CD4-positive, alpha-beta memory T cell (primary cell): ENCODE data around the gene ZNF165. TPM values are rescaled to one million over a fixed set of nuclear protein-coding genes. Genes with fewer than 3 reads are reported as not detected.

ENCODE experiments used
- CTCF ChIA-PET: fragments of 350-600 bp; sonication (Branson Sonifier 250); formaldehyde crosslinking; loops from one replicate; lab custom pipeline; 2021; ENCODE audit warnings: inconsistent platforms; ENCODE audit not compliant: partially characterized antibody; lab: Charles Lee
- POLR2A ChIA-PET: fragments of 350-600 bp; sonication (Branson Sonifier 250); formaldehyde crosslinking; loops from one replicate; lab custom pipeline; 2021; ENCODE audit not compliant: partially characterized antibody; lab: Charles Lee
- DNase-seq, 5 donors: peaks; one replicate each; pipeline versions ENCODE4 v3.0.0 to v3.0.0-alpha.2; 2020 to 2022; ENCODE audit warnings: mixed read lengths in 1 of 5
- H3K27ac ChIP-seq: one replicate; pipeline ENCODE4 v1.7.0; 2013; ENCODE audit warnings: low read depth, low read length
- H3K27me3 ChIP-seq: 2 replicates; pipeline ENCODE4 v1.7.0; 2013; ENCODE audit warnings: mild to moderate bottlenecking, low read length, moderate library complexity; ENCODE audit not compliant: insufficient read depth
- H3K36me3 ChIP-seq: 2 replicates; pipeline ENCODE4 v1.7.0; 2013; ENCODE audit warnings: mild to moderate bottlenecking, low read length, moderate library complexity; ENCODE audit not compliant: insufficient read depth
- H3K4me1 ChIP-seq: 2 replicates; pipeline ENCODE4 v1.7.0; 2013; ENCODE audit warnings: mild to moderate bottlenecking, low read length, moderate library complexity; ENCODE audit not compliant: insufficient read depth
- H3K4me3 ChIP-seq, 2 donors: one replicate each; pipeline ENCODE4 v1.7.0; 2013; ENCODE audit warnings: low read length in 2 of 2, mild to moderate bottlenecking in 1 of 2
- H3K9me3 ChIP-seq, 2 donors: one replicate each; pipeline ENCODE4 v1.7.0; 2013; ENCODE audit warnings: low read length in 2 of 2, control low read depth in 1 of 2; ENCODE audit not compliant: control insufficient read depth in 1 of 2
- H3K27ac Mint-ChIP-seq, 7 donors: one replicate each; pipeline ENCODE4 v1.8.0; 2020 to 2021; ENCODE audit warnings: mixed read lengths in 7 of 7, mild to moderate bottlenecking in 6 of 7, inconsistent platforms in 3 of 7, moderate library complexity in 3 of 7
- H3K27me3 Mint-ChIP-seq, 2 donors: one replicate each; pipeline ENCODE4 v1.8.0; 2020 to 2021; ENCODE audit warnings: mixed read lengths in 2 of 2
- H3K36me3 Mint-ChIP-seq, 2 donors: one replicate each; pipeline ENCODE4 v1.8.0; 2020 to 2021; ENCODE audit warnings: mixed read lengths in 2 of 2, inconsistent platforms in 1 of 2, mild to moderate bottlenecking in 1 of 2
- H3K4me1 Mint-ChIP-seq, 4 donors: one replicate each; pipeline ENCODE4 v1.8.0; 2020 to 2021; ENCODE audit warnings: mixed read lengths in 4 of 4, mild to moderate bottlenecking in 1 of 4
- H3K4me3 Mint-ChIP-seq, 8 donors: one replicate each; pipeline ENCODE4 v1.8.0; 2020 to 2021; ENCODE audit warnings: mixed read lengths in 8 of 8, mild to moderate bottlenecking in 7 of 8, moderate library complexity in 6 of 8, inconsistent platforms in 3 of 8
- H3K9me3 Mint-ChIP-seq, 8 donors: one replicate each; pipeline ENCODE4 v1.8.0; 2020 to 2021; ENCODE audit warnings: mixed read lengths in 8 of 8, mild to moderate bottlenecking in 5 of 8, inconsistent platforms in 3 of 8, moderate library complexity in 1 of 8
- intact Hi-C: fragments of 100-400 bp; cut with micrococcal nuclease; formaldehyde crosslinking; loops from one replicate; pipeline ENCODE4 v1.15.1; 2023
- polyA plus RNA-seq, 2 donors: library from polyadenylated mRNA; unstranded; fragments of 300-500 nt; fragmentation: Illumina TruSeq; gene quantifications; one replicate each; pipeline ENCODE4 v1.2.3, GENCODE V29; 2021
- total RNA-seq, 2 experiments: library from RNA; stranded (reverse); gene quantifications; one replicate each; pipeline ENCODE4 v1.2.3, GENCODE V29; 2021

The ZNF165 gene
- total and polyA plus RNA-seq, 4 experiments from 2014 or later = 0.75 to 1.4 (median 0.87) TPM

DNA sequence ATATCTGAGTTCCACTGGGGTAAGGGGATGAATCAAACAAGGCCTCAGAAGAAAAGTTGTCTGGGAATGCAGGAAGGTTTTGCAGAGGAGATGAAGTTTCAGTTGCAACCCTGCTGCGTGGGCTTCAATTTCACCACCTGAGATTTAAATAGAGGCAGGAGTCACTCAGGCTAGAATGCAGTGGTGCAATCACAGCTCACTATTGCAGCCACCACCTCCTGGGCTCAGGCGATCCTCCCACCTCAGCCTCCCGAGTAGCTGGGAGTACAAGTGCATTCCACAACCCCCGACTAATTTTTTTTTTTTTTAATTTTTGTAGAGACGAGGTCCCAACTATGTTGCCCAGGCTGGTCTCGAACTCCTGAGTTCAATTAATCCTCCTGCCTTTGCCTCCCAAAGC is 1.5 kb upstream of the ZNF165 start:
- peaks cover 0 to 4% (median 0%) of the 10 kb centered on the region in 8 donors for H3K9me3 Mint-ChIP-seq
- H3K27ac Mint-ChIP-seq = peak overlapping the region in 5 of 7 donors; percentile 53 to 100 (median 64)
- Histone ChIP-seq H3K27me3 (no peaks in the 10 kb centered on the region), H3K9me3 (no peaks in the 10 kb centered on the region), H3K4me3 (no peak overlapping the region), H3K36me3 (no peaks in the 10 kb centered on the region), H3K27ac (no peak overlapping the region), H3K4me1 (peaks cover 12% of the 10 kb centered on the region)
- H3K4me3 Mint-ChIP-seq = peak overlapping the region in 5 of 8 donors; percentile 5 to 58 (median 24)
- H3K4me1 Mint-ChIP-seq = peaks cover 9 to 22% (median 14%) of the 10 kb centered on the region in 4 donors
- intact Hi-C loops = no loop called here
- H3K27me3 Mint-ChIP-seq = peaks cover 0 to under 1% of the 10 kb centered on the region in 2 donors
- H3K36me3 Mint-ChIP-seq = peaks cover 0 to 11% of the 10 kb centered on the region in 2 donors
- CTCF ChIA-PET = interaction anchor here (1.7 kb wide), 1 partner anchor 277 kb away, joined by 3 read pairs; no protein-coding TSS in a partner anchor
- POLR2A ChIA-PET = interaction anchor here (1.5 to 2.5 kb wide), 2 partner anchors 26 to 188 kb away, joined by 3 to 18 read pairs; partner anchors contain the start of gene ZSCAN26
- no peak for DNase-seq

DNA sequence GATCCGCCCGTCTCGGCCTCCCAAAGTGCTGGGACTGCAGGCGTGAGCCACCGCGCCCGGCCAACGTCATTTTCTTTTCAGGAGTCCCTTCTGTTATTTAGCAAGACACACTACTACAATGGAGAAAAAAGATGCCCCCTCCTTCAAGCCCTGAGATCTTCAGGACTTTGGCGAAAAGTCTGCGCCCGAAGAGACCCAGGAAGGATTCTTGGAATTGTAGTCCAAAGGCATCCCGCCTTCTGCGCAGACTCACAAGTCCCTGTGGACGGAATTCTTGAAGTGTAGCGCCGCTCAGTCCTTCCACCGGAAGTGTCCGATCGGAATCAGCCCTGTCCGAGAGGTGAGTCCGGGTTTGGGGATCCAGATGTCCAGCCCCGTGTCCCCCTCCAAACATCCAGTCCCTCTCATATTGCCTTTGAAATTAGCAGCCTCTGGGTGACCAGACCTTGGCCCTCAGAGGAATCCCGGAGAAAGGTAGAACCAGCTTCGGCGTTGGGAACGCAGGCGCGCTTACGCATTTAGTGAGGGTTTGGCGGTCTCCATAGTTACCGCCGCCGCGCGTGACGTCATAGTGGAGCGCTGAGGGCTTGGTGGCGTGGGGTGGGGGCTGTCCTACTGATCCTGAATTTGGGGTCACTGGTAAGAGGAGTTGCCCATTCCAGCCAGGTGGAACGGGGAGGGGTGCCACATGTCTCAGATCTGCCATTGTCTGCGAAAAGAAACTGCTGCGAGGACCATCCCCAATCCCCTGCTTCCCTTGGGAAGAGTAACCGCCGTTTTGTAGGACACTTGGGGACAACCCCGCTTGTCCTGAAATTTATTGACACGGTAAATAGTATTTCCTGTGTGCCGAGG is 490 bp downstream of the ZNF165 start:
- peak overlapping the region; percentile 90 to 99 (median 98) for H3K4me3 Mint-ChIP-seq
- H3K9me3 Mint-ChIP-seq = peaks cover 0 to 4% (median 0%) of the 10 kb centered on the region in 8 donors
- H3K27ac ChIP-seq = peak overlapping the region; percentile 92
- DNase-seq = peak; percentile 92 to 94 (median 93)
- peaks cover 9 to 22% (median 14%) of the 10 kb centered on the region in 4 donors for H3K4me1 Mint-ChIP-seq
- no peaks in the 10 kb centered on the region for H3K27me3 ChIP-seq
- H3K36me3 ChIP-seq = no peaks in the 10 kb centered on the region
- ChIA-PET POLR2A (interaction anchor here (0.6 to 2.5 kb wide), 9 partner anchors 24 to 601 kb away, joined by 3 to 18 read pairs (median 4); partner anchors contain the start of genes ZKSCAN8, ZSCAN16 and ZSCAN26), CTCF (interaction anchor here (1.3 kb wide), 1 partner anchor 24 kb away, joined by 3 read pairs; no protein-coding TSS in a partner anchor)
- H3K9me3 ChIP-seq = no peaks in the 10 kb centered on the region
- peak overlapping the region; percentile 97 to 100 (median 99) for H3K27ac Mint-ChIP-seq
- intact Hi-C loops = loop anchor here (1.0 to 5.0 kb wide), 10 partner anchors 23 to 861 kb away; partner anchors contain the start of genes ZKSCAN8, ZNF184, ZNF391 and ZSCAN26
- peaks cover 6 to 17% of the 10 kb centered on the region in 2 donors for H3K36me3 Mint-ChIP-seq
- H3K4me1 ChIP-seq = peaks cover 12% of the 10 kb centered on the region
- peak overlapping the region; percentile 90 to 94 for H3K4me3 ChIP-seq
- no peaks in the 10 kb centered on the region for H3K27me3 Mint-ChIP-seq

DNA sequence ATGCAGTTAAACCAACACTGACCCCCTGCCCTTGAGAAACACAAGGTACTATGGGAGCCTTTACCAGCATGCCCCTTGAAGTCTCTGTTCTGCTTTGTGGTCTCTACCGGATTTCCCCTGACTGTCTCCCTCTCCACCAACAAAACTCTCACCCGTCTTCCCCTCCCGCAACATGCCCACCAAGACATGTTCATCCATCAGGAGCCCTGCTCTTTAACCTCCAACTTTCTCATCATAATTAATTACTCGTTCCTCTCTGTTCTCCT is 1.1 kb downstream of the ZNF165 start:
- CTCF ChIA-PET = interaction anchor here (1.2 to 1.3 kb wide), 2 partner anchors 23 to 275 kb away, joined by 3 read pairs; no protein-coding TSS in a partner anchor
- Histone ChIP-seq H3K27ac (peak overlapping the region; percentile 92), H3K27me3 (no peaks in the 10 kb centered on the region), H3K4me3 (peak overlapping the region; percentile 90 to 94), H3K9me3 (no peaks in the 10 kb centered on the region), H3K36me3 (no peaks in the 10 kb centered on the region), H3K4me1 (peaks cover 12% of the 10 kb centered on the region)
- Mint-ChIP-seq H3K27me3 (no peaks in the 10 kb centered on the region), H3K4me1 (peaks cover 9 to 22% (median 14%) of the 10 kb centered on the region in 4 donors), H3K36me3 (peaks cover 10 to 21% of the 10 kb centered on the region in 2 donors), H3K27ac (peak overlapping the region; percentile 97 to 100 (median 99)), H3K9me3 (peaks cover 0 to 4% (median 0%) of the 10 kb centered on the region in 8 donors), H3K4me3 (peak overlapping the region; percentile 90 to 99 (median 98))
- DNase-seq = peak in 3 of 5 donors; percentile 55 to 77 (median 68)
- intact Hi-C loops = loop anchor here (1.0 to 5.0 kb wide), 5 partner anchors 254 to 861 kb away; partner anchors contain the start of genes ZNF184 and ZNF391
- POLR2A ChIA-PET = interaction anchor here (0.6 to 2.5 kb wide), 7 partner anchors 23 to 602 kb away, joined by 3 to 18 read pairs (median 4); partner anchors contain the start of genes ZKSCAN8, ZSCAN16 and ZSCAN26

DNA sequence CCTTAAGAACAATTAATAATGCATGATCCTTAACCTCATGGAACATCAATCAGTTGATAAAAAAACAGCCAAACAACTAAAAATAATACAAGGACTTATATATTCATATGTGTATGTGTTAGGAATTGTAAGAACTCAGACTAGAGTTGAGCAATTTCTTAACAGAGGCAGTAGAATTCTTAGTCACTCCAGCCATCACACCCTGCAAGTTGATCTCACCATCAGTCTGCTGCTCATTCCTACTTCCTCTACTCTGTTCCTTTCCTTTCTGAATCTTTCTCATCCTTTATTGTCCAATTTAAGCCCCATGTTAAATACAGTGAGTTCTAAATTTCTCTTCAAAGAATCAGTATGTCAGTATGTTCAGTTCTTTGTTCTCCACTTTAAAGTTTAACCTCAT is 2.6 kb downstream of the ZNF165 start:
- H3K4me1 ChIP-seq = peaks cover 12% of the 10 kb centered on the region
- peaks cover 20 to 29% of the 10 kb centered on the region in 2 donors for H3K36me3 Mint-ChIP-seq
- H3K27ac ChIP-seq = no peak overlapping the region
- peak overlapping the region; percentile 18 to 100 (median 65) for H3K27ac Mint-ChIP-seq
- no peaks in the 10 kb centered on the region for H3K36me3 ChIP-seq
- H3K4me3 ChIP-seq = no peak overlapping the region
- H3K4me3 Mint-ChIP-seq = peak overlapping the region in 1 of 8 donors; percentile 32
- H3K9me3 Mint-ChIP-seq = peaks cover 0 to 12% (median 5%) of the 10 kb centered on the region in 8 donors
- H3K9me3 ChIP-seq = no peaks in the 10 kb centered on the region
- CTCF ChIA-PET = no interaction called here
- DNase-seq = no peak
- POLR2A ChIA-PET = no interaction called here
- H3K4me1 Mint-ChIP-seq = peaks cover 9 to 22% (median 14%) of the 10 kb centered on the region in 4 donors
- no peaks in the 10 kb centered on the region for H3K27me3 Mint-ChIP-seq
- no peaks in the 10 kb centered on the region for H3K27me3 ChIP-seq
- intact Hi-C loops = loop anchor here (5.0 kb wide), 3 partner anchors 611 to 859 kb away; partner anchors contain the start of genes ZNF184 and ZNF391

DNA sequence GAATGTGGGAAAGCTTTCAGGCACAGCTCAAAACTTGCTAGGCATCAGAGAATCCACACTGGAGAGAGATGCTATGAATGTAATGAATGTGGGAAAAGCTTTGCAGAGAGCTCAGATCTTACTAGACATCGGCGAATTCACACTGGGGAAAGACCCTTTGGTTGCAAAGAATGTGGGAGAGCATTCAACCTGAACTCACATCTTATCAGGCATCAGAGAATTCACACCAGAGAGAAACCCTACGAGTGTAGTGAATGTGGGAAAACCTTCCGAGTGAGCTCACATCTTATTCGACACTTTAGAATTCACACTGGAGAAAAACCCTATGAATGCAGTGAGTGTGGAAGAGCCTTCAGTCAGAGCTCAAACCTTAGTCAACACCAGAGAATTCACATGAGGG is 8.7 kb downstream of the ZNF165 start:
- Mint-ChIP-seq H3K9me3 (peaks cover 2 to 43% (median 33%) of the 10 kb centered on the region in 8 donors), H3K4me3 (no peak overlapping the region), H3K36me3 (peaks cover 45 to 48% of the 10 kb centered on the region in 2 donors), H3K27ac (no peak overlapping the region), H3K27me3 (peaks cover 2 to 10% of the 10 kb centered on the region in 2 donors), H3K4me1 (peaks cover 0 to 1% (median 0%) of the 10 kb centered on the region in 4 donors)
- no peak for DNase-seq
- Histone ChIP-seq H3K9me3 (peaks cover 3 to 17% of the 10 kb centered on the region in 2 donors), H3K27ac (no peak overlapping the region), H3K36me3 (no peaks in the 10 kb centered on the region), H3K27me3 (no peaks in the 10 kb centered on the region), H3K4me1 (no peaks in the 10 kb centered on the region), H3K4me3 (no peak overlapping the region)
- intact Hi-C loops = no loop called here
- CTCF ChIA-PET = interaction anchor here (1.3 kb wide), 1 partner anchor 293 kb away, joined by 3 read pairs; no protein-coding TSS in a partner anchor
- POLR2A ChIA-PET = interaction anchor here (0.9 kb wide), 1 partner anchor 16 kb away, joined by 3 read pairs; no protein-coding TSS in a partner anchor

DNA sequence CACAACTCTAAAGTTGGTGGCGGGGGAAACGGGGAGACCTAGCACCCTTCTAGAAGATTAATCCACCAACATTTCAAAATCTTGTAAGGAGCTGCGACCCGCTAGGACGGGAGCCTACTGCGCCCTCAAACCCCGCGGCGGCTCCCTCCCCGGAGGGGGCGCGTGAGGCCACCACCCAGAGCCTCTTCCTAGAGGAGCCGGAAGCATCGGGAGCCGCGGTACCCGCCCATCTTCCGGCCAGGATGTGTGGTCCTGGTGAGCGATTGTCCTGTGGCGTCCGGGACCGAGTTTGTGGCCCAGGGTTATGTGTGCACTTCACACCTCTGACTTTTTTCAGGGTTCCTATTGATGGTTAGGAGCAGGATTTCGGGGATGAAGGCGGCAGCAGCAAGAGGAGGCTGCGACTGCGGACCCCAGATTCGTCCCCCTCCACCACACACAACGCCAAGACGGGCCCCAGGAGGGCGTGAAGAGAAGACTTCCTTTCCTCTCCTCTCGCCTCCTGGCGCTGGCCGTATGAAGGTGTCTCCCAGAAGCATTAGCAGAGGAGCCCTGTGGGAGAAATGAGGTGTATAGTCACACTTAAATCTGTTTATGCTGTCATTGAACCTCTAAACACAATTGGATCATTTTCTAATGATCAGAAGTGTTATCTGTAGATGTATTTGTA is 10.7 kb downstream of the ZNF165 start:
- DNase-seq = no peak
- Histone ChIP-seq H3K9me3 (peaks cover 3 to 17% of the 10 kb centered on the region in 2 donors), H3K36me3 (no peaks in the 10 kb centered on the region), H3K4me1 (no peaks in the 10 kb centered on the region), H3K27ac (no peak overlapping the region), H3K4me3 (no peak overlapping the region), H3K27me3 (no peaks in the 10 kb centered on the region)
- peaks cover 0 to 1% (median 0%) of the 10 kb centered on the region in 4 donors for H3K4me1 Mint-ChIP-seq
- ChIA-PET CTCF (no interaction called here), POLR2A (no interaction called here)
- peaks cover 36 to 40% of the 10 kb centered on the region in 2 donors for H3K36me3 Mint-ChIP-seq
- intact Hi-C loops = no loop called here
- H3K4me3 Mint-ChIP-seq = peak overlapping the region in 1 of 8 donors; percentile 34
- H3K9me3 Mint-ChIP-seq = peaks cover 2 to 40% (median 33%) of the 10 kb centered on the region in 8 donors
- peaks cover 2 to 11% of the 10 kb centered on the region in 2 donors for H3K27me3 Mint-ChIP-seq
- H3K27ac Mint-ChIP-seq = no peak overlapping the region
